ENCODE results near the gene DGKZ.
A peak's percentile ranks its signal among the peaks of the same experiment; 100 is the strongest.

The DGKZ gene

DNA sequence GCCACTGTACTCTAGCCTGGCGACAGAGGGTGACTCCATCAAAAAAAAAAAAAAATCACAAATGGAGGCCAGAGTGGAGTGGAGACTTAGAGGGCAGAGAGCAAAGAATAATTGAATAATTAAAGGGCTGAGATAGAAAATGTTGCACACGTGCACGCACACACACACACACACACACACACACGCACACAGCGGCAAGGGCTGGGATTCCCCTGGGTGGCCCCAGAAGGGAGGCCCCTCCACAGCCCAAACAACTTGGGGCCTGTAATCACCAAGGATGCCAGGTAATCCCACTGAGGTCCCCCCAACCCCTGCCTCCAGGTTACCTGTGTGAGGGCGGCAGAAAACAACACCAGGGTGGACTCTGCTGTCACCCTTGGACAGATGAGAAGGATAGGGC is 12.0 kb upstream of the DGKZ start:
- no peaks in the 10 kb centered on the region for H3K27me3 ChIP-seq (ENCODE audit: insufficient read depth, poor library complexity, severe bottlenecking)
- TF ChIP-seq, protein P1, sequence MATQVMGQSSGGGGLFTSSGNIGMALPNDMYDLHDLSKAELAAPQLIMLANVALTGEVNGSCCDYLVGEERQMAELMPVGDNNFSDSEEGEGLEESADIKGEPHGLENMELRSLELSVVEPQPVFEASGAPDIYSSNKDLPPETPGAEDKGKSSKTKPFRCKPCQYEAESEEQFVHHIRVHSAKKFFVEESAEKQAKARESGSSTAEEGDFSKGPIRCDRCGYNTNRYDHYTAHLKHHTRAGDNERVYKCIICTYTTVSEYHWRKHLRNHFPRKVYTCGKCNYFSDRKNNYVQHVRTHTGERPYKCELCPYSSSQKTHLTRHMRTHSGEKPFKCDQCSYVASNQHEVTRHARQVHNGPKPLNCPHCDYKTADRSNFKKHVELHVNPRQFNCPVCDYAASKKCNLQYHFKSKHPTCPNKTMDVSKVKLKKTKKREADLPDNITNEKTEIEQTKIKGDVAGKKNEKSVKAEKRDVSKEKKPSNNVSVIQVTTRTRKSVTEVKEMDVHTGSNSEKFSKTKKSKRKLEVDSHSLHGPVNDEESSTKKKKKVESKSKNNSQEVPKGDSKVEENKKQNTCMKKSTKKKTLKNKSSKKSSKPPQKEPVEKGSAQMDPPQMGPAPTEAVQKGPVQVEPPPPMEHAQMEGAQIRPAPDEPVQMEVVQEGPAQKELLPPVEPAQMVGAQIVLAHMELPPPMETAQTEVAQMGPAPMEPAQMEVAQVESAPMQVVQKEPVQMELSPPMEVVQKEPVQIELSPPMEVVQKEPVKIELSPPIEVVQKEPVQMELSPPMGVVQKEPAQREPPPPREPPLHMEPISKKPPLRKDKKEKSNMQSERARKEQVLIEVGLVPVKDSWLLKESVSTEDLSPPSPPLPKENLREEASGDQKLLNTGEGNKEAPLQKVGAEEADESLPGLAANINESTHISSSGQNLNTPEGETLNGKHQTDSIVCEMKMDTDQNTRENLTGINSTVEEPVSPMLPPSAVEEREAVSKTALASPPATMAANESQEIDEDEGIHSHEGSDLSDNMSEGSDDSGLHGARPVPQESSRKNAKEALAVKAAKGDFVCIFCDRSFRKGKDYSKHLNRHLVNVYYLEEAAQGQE (IDR thresholded peaks at IDR 0.05; ENCODE audit: insufficient replicate concordance, low read depth), result no peak
- TF ChIP-seq POLR2AphosphoS5 (IDR thresholded peaks at IDR 0.05; ENCODE audit: low read depth) (no peak), SPI1 (IDR thresholded peaks at IDR 0.05; ENCODE audit: borderline replicate concordance, low read depth) (no peak), GABPA (IDR thresholded peaks at IDR 0.05; ENCODE audit: low read depth) (no peak)
- TF ChIP-seq, protein P2, sequence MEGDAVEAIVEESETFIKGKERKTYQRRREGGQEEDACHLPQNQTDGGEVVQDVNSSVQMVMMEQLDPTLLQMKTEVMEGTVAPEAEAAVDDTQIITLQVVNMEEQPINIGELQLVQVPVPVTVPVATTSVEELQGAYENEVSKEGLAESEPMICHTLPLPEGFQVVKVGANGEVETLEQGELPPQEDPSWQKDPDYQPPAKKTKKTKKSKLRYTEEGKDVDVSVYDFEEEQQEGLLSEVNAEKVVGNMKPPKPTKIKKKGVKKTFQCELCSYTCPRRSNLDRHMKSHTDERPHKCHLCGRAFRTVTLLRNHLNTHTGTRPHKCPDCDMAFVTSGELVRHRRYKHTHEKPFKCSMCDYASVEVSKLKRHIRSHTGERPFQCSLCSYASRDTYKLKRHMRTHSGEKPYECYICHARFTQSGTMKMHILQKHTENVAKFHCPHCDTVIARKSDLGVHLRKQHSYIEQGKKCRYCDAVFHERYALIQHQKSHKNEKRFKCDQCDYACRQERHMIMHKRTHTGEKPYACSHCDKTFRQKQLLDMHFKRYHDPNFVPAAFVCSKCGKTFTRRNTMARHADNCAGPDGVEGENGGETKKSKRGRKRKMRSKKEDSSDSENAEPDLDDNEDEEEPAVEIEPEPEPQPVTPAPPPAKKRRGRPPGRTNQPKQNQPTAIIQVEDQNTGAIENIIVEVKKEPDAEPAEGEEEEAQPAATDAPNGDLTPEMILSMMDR (IDR thresholded peaks at IDR 0.05; ENCODE audit: insufficient read depth, low read length), result no peak
- DNase-seq (ENCODE audit: low read depth in 1 of 2, low spot score in 1 of 2), result no peak

DNA sequence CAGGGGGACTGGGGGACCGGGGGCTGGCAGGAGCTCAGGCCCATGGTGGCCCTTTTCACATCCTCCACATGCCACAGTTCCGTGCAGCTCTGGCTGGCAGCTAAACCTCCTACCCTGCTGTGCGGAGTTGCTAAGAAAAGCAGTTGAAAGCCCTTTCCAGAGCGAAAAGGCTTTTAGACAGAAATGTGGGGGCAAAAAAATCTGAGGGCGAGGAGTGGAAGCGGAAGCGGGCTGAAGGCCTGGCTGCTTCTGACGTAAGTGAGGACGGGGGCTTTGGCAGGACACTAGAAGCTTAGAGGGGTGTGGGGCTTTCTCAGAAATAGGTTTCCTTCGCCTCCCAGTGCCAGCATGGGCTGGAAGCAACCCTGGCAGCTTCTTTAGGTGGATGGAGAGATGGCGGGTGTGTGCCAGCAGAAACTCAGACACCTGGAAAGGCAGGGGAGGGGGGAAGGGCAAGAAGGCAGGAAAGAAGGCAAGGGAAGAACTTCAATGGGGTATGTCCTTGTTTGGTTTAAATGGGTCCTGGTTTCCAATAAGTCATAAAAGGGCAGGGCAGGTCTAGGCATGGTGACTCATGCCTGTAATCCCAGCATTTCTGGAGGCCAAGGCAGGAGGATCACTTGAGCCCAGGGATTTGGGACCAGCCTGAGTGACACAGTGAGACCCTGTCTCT is 11.2 kb upstream of the DGKZ start:
- H3K4me3 ChIP-seq (replicated peaks; ENCODE audit: insufficient read depth, low read length), result no peak overlapping the region
- DNase-seq (ENCODE audit: low read depth in 1 of 2, low spot score in 1 of 2), result peak in 1 of 2 experiments; percentile 67
- H3K27ac ChIP-seq (replicated peaks), result peak overlapping the region; percentile 64
- TF ChIP-seq, protein P2 (IDR thresholded peaks at IDR 0.05; ENCODE audit: insufficient read depth, low read length), result no peak
- TF ChIP-seq POLR2AphosphoS5 (IDR thresholded peaks at IDR 0.05; ENCODE audit: low read depth), result no peak
- peak; percentile 19; the same call in 1 of the 2 replicates for TF ChIP-seq SPI1 (IDR thresholded peaks at IDR 0.05; ENCODE audit: borderline replicate concordance, low read depth)
- TF ChIP-seq, protein P1 (IDR thresholded peaks at IDR 0.05; ENCODE audit: insufficient replicate concordance, low read depth), result no peak
- no peak for TF ChIP-seq GABPA (IDR thresholded peaks at IDR 0.05; ENCODE audit: low read depth)
- no peaks in the 10 kb centered on the region for H3K27me3 ChIP-seq (ENCODE audit: insufficient read depth, poor library complexity, severe bottlenecking)

More for the DNA sequence above, 12.0 kb upstream of the DGKZ start:
- no peak overlapping the region for H3K4me3 ChIP-seq (replicated peaks; ENCODE audit: insufficient read depth, low read length)
- H3K27ac ChIP-seq (replicated peaks), result peak overlapping the region; percentile 64

DNA sequence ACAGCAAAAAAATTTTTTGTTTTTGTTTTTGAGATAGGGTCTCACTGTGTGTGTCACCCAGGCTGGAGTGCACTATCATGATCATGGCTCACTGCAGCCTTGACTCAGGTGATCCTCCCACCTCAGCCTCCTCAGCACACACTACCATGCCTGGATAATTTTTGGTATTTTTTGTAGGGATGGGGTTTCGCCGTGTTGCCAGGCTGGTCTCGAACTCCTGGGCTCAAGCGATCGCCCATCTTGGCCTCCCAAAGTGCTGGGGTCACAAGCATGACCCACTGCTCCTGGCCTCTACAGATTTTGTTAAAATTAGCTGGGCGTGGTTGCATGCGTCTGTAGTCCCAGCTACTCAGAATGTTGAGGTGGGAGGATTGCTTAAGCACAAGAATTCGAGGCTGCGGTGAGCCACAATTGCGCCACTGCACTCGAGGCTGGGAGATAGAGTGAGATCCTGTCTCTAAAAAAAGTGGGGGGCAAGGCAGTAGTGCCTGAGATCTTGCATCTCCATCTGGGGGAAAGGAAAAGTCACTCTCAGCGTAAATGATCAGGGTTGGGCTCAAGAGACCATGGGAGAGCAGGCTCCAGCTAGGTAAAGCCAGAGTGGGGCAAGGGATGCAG is 10.6 kb upstream of the DGKZ start:
- Histone ChIP-seq H3K27me3 (ENCODE audit: insufficient read depth, poor library complexity, severe bottlenecking) (no peaks in the 10 kb centered on the region), H3K4me3 (replicated peaks; ENCODE audit: insufficient read depth, low read length) (no peak overlapping the region), H3K27ac (replicated peaks) (peak overlapping the region; percentile 64)
- TF ChIP-seq, protein P1 (IDR thresholded peaks at IDR 0.05; ENCODE audit: insufficient replicate concordance, low read depth), result no peak
- peak; percentile 99 for TF ChIP-seq POLR2AphosphoS5 (IDR thresholded peaks at IDR 0.05; ENCODE audit: low read depth)
- peak; percentile 98 to 99 for DNase-seq (ENCODE audit: low read depth in 1 of 2, low spot score in 1 of 2)

Data from HL-60 (cell line).